Duodenal mucosa (tissue), 2 donors: ENCODE data around the gene TSKS.

Experiments
- H3K27ac ChIP-seq: one replicate; pipeline ENCODE4 v1.7.0; 2013; ENCODE audit warnings: low read depth, low read length
- H3K27me3 ChIP-seq, 2 donors: one replicate each; pipeline ENCODE4 v1.7.0; 2013; ENCODE audit warnings: low read length in 2 of 2, control low read depth in 1 of 2; ENCODE audit not compliant: insufficient read depth in 2 of 2, control insufficient read depth in 1 of 2
- H3K36me3 ChIP-seq, 2 donors: one replicate each; pipeline ENCODE4 v1.7.0; 2013; ENCODE audit warnings: low read length in 2 of 2, control low read depth in 1 of 2; ENCODE audit not compliant: insufficient read depth in 2 of 2, control insufficient read depth in 1 of 2
- H3K4me1 ChIP-seq, 2 donors: one replicate each; pipeline ENCODE4 v1.7.0; 2013; ENCODE audit warnings: low read length in 2 of 2, control low read depth in 1 of 2; ENCODE audit not compliant: insufficient read depth in 2 of 2, control insufficient read depth in 1 of 2
- H3K4me3 ChIP-seq, 2 donors: one replicate each; pipeline ENCODE4 v1.7.0; 2013; ENCODE audit warnings: low read length in 2 of 2, low read depth in 1 of 2
- H3K9ac ChIP-seq, 2 donors: one replicate each; pipeline ENCODE4 v1.7.0; 2013; ENCODE audit warnings: low read length in 2 of 2, low read depth in 1 of 2
- H3K9me3 ChIP-seq, 2 donors: one replicate each; pipeline ENCODE4 v1.7.0; 2013; ENCODE audit warnings: low read length in 2 of 2, control low read depth in 1 of 2; ENCODE audit not compliant: control insufficient read depth in 1 of 2

The TSKS gene

DNA sequence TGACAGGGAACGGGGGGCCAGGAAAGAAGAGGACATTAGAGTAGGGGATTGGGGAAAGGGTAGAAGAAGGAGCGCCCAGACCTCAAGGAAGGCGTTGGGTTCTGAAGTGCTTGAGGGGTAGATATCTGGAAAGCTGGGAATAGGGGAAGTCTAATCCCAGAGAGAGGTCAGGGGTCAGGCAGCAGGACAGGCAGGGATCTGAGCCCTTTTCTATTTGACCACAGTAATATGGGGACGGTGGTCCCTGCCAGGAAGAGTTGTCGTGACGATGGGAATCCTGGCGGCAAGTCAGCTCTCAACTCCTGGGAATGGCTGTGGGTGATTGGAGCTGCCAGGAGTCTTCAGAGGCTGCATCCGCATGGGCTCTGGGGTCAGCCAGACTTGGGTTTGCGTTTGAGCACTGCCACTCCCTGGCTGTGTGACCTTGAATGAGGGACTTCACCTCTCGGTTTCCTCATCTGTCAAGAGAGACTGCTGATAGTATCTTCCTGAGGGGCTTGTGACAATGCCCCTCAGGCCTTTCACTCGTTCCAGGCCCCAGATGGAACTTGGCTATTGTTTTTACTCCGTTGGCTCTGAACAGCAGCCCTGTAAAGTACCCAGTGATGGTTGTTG is 5.0 kb upstream of the TSKS start:
- Histone ChIP-seq H3K9me3 (no peaks in the 10 kb centered on the region), H3K4me1 (peaks cover 21 to 26% of the 10 kb centered on the region in 2 donors), H3K27ac (no peak overlapping the region), H3K27me3 (no peaks in the 10 kb centered on the region), H3K9ac (peak overlapping the region; percentile 71), H3K36me3 (peaks cover 0 to 6% of the 10 kb centered on the region in 2 donors), H3K4me3 (peak overlapping the region; percentile 73 to 90)

DNA sequence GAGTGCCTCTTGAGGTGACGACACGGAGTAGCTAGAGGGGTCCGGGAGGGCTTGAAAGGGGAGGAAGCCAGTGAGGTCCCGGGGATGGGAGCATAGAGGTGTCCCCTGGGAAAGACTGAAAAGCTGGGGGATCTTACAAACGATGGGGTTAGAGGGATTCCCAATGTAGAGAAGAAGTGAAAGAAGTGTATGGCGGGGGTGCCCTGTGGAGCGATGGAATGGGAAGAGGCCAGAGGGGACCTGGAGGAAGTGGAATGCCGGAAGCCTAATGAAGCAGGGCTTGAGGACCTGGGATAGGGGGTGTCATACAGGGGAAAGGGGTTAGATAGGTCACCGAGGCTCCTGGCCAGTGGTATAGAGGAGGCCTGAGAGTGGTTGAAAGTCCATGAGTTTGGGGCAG is 4.3 kb upstream of the TSKS start:
- H3K4me1 ChIP-seq = peaks cover 18 to 22% of the 10 kb centered on the region in 2 donors
- H3K9ac ChIP-seq = peak overlapping the region; percentile 71
- H3K27ac ChIP-seq = no peak overlapping the region
- peaks cover 0 to 4% of the 10 kb centered on the region in 2 donors for H3K36me3 ChIP-seq
- H3K4me3 ChIP-seq = peak overlapping the region; percentile 73 to 90
- H3K27me3 ChIP-seq = no peaks in the 10 kb centered on the region
- H3K9me3 ChIP-seq = no peaks in the 10 kb centered on the region

DNA sequence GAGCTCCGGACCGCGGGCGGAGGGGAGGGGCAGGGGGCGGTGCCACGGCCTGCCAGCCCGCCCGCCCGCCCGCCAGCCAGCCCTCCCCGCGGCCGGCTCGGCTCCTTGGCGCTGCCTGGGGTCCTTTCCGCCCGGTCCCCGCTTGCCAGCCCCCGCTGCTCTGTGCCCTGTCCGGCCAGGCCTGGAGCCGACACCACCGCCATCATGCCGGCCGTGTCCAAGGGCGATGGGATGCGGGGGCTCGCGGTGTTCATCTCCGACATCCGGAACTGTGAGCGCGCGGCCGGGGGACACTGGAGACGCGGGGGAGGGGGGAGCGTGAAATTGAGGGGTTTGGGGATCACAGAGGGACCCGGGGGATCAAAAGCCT is 3.8 kb upstream of the TSKS start, which contains the start of gene AP2A1:
TSS of gene AP2A1 (plus strand) at position 72 of the 370 bp plus-strand sequence. CDS start at position 205, 133 bp downstream.
- peak within 1 kb of the TSS; percentile 71 to 77 for H3K9ac ChIP-seq
- no peaks in the 10 kb centered on the region for H3K27me3 ChIP-seq
- peaks cover 18 to 22% of the 10 kb centered on the region in 2 donors for H3K4me1 ChIP-seq
- no peaks in the 10 kb centered on the region for H3K9me3 ChIP-seq
- H3K27ac ChIP-seq = peak within 1 kb of the TSS; percentile 77
- peak within 1 kb of the TSS; percentile 73 to 90 for H3K4me3 ChIP-seq
- peaks cover 0 to 4% of the 10 kb centered on the region in 2 donors for H3K36me3 ChIP-seq

DNA sequence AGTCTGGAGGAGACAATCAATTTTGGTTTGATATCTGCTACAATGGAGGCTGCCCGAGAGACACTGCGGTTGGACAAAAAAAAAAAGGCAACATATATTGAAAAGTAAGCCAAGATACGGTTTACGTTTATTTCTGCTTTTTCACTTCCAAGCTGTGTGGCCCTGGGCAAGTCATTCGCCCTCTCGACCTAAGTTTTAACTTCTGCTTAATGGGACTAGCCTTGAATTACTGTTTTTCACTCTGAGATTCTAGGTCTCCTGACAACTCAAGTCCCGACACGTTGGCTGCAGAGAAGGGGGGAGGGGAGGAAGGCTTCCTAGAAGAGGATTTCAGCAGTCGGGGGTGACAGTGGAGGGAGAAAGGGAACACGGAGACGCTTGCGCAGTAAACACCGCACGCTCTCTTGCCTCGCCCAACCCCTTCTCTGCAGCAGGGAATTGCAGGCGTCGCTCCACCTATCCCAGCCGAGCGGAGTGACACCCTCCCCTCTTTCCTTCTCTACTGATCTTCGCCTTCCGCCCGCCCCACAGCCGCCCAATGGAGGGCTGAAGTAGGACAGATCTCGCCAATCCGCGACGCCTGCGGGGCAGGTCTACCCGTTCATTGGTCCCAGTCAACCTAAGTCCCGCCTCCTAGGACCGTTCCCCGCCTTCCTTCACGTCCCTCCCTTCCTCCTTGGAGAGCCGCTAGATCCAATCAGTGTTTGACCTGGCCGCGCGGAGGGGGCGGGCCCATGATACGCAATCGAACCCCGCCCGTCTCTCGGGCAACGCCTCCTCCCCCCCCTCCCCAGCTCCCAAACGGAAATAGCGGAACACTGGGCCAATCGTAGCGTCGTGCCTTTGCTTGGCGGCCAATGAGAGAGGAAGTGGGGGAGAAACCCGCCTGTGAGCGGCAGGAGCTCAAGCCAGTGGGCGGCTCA is 3.2 kb upstream of the TSKS start:
- H3K9ac ChIP-seq = peak overlapping the region; percentile 24 to 77
- no peaks in the 10 kb centered on the region for H3K9me3 ChIP-seq
- peak overlapping the region; percentile 77 for H3K27ac ChIP-seq
- H3K4me3 ChIP-seq = peak overlapping the region; percentile 53 to 80
- peaks cover 18% of the 10 kb centered on the region in 2 donors for H3K4me1 ChIP-seq
- H3K27me3 ChIP-seq = no peaks in the 10 kb centered on the region
- peaks cover 0 to 4% of the 10 kb centered on the region in 2 donors for H3K36me3 ChIP-seq

DNA sequence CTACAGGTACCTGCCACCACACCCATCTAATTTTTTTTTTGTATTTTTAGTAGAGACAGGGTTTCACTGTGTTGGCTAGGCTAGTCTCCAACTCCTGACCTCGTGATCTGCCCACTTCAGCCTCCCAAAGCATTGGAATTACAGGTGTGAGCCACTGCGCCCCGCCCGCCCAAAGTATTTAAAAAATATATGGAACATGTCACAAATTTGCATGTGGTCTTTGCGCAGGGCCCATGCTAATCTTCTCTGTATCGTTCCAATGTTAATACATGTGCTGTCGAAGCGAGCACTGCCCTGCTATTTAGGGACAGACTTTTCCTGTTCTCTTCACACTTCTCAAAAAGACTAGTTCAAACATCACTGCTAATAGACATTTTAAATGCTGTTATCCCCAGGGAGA is 1.2 kb upstream of the TSKS start:
- Histone ChIP-seq H3K36me3 (peaks cover 0 to 4% of the 10 kb centered on the region in 2 donors), H3K27me3 (no peaks in the 10 kb centered on the region), H3K4me3 (no peak overlapping the region), H3K27ac (no peak overlapping the region), H3K9me3 (no peaks in the 10 kb centered on the region), H3K4me1 (peaks cover 18% of the 10 kb centered on the region in 2 donors), H3K9ac (no peak overlapping the region)

DNA sequence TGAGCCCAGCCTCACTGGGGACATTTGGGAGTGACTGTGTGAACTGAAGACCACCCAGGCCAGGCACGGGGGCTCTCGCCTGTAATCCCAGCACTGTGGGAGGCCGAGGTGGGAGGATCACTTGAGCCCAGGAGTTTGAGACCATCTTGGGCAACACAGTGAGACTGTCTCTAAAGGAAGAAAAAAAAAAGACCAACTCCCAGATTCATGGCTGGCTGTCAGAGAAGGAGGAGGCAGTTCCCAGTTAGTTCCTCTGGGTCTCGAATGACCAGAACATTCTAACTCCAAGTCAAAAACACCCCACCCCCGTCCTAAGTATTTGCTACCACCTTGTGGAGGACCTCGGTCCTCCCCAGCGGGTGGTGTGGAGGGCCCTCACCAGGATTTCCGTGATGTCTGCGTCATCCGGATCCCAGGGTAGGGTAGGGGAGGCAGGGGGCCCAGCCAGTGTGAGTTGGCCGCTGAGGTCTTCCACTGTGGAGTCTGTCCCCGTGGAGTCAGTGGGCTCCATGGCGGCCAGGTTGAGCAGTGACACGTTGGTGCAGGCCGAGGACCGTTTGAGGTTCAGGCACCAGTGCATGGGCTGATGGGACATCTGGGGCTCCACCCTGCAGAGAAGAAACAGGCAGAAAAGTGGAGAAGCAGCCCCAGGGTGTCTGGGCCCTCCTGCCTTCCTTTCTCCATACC is 1.3 kb downstream of the TSKS start:
- no peak overlapping the region for H3K27ac ChIP-seq
- H3K27me3 ChIP-seq = no peaks in the 10 kb centered on the region
- no peaks in the 10 kb centered on the region for H3K36me3 ChIP-seq
- H3K9me3 ChIP-seq = no peaks in the 10 kb centered on the region
- H3K4me1 ChIP-seq = peaks cover 5 to 7% of the 10 kb centered on the region in 2 donors
- H3K9ac ChIP-seq = no peak overlapping the region
- no peak overlapping the region for H3K4me3 ChIP-seq

DNA sequence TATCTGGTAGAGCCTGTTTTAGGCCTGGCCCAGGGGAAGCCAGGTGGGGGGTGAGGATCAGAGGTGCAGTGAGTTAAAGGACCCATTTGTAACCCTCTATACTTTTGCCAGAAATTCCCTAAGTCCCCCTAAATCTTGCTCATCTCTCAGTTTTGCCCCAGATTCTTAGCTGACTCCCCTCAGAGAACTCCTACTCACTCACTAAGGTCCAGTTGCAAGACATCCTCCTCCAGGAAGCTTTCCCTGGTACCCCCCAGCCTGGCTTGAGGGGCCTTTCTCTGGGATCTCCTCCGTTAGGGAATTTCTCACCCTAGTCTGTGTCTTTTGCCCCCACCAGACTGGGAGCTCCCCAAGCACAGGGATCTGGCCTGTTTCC is 1.9 kb downstream of the TSKS start:
- H3K4me1 ChIP-seq = peaks cover 5 to 7% of the 10 kb centered on the region in 2 donors
- H3K9ac ChIP-seq = no peak overlapping the region
- no peaks in the 10 kb centered on the region for H3K9me3 ChIP-seq
- H3K27ac ChIP-seq = no peak overlapping the region
- no peak overlapping the region for H3K4me3 ChIP-seq
- no peaks in the 10 kb centered on the region for H3K27me3 ChIP-seq
- no peaks in the 10 kb centered on the region for H3K36me3 ChIP-seq

DNA sequence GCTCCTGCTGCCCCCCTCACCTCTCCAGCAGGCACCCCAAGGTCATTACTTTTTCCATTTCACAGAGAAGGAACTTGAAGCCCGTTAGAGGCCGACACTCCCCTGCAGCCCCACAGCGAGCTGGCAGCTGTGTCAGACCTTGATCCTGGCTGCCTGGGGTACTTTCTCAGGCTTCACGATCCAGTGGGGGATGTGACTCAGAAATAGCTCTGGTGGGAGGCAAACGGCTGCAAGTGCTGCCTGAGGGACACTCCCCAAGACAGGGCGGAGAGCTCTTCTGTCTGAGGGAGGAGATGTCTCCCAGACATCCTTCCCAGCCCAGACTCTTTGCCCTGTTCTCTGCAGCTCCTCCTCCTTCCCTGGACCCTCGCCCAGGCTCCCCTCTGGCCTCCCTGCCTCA is 4.8 kb downstream of the TSKS start:
- H3K36me3 ChIP-seq = no peaks in the 10 kb centered on the region
- no peak overlapping the region for H3K4me3 ChIP-seq
- H3K9me3 ChIP-seq = peaks cover 0 to 5% of the 10 kb centered on the region in 2 donors
- no peaks in the 10 kb centered on the region for H3K4me1 ChIP-seq
- no peak overlapping the region for H3K9ac ChIP-seq
- no peak overlapping the region for H3K27ac ChIP-seq
- H3K27me3 ChIP-seq = no peaks in the 10 kb centered on the region

DNA sequence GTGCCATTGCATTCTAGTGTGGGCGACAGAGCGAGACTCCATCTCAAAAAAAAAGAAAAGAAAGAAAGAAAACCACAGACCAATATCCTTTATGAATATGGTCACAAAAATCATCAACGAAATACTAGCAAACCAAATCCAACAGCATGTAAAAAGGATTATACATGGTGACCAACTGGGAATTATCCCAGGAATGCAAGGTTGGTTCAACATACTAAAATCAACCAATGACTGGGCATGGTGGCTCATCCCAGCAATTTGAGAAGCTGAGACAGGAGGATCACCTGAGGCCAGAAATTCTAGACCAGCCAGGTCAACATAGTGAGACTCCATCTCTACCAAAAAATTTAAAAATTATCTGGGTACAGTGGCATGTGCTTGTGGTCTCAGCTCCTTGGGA is 7.2 kb downstream of the TSKS start:
- Histone ChIP-seq H3K4me1 (no peaks in the 10 kb centered on the region), H3K9me3 (peaks cover 0 to 5% of the 10 kb centered on the region in 2 donors), H3K27ac (no peak overlapping the region), H3K27me3 (no peaks in the 10 kb centered on the region), H3K4me3 (no peak overlapping the region), H3K36me3 (no peaks in the 10 kb centered on the region), H3K9ac (no peak overlapping the region)

DNA sequence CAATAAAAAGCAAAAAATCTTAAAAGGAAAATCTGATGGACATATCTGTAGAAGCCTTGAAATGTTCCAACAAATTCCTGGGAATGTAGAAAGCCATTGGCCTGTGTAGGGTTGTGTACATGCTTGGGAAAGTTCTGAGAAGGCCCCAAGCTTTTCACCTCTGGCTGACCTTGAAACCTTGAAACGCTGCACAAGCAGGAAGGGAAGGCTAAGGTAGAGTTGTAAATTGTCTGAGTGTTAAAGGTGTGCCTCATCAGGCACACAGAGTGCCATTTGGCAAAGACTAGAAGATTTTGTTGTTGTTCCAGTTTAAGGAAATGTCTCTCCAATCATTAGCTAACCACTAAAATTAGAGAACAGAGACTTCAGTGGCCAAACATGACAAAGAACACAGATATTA is 10.4 kb downstream of the TSKS start:
- no peak overlapping the region for H3K27ac ChIP-seq
- H3K9ac ChIP-seq = no peak overlapping the region
- no peaks in the 10 kb centered on the region for H3K36me3 ChIP-seq
- no peak overlapping the region for H3K4me3 ChIP-seq
- H3K27me3 ChIP-seq = no peaks in the 10 kb centered on the region
- H3K9me3 ChIP-seq = peaks cover 0 to 5% of the 10 kb centered on the region in 2 donors
- H3K4me1 ChIP-seq = no peaks in the 10 kb centered on the region
